Central memory CD4-positive, alpha-beta T cell (primary cell): Measurements from ENCODE around the gene TMEM161A.
A peak's percentile ranks its signal among the peaks of the same experiment; 100 is the strongest.
"Not testable (repeated sequence)": the region's sequence is repeated elsewhere in the genome, so short reads cannot be mapped to it uniquely, and the experiment has no call there.

ENCODE experiments used
- DNase-seq: peaks from one replicate; pipeline ENCODE4 v3.0.0; 2022

Gene TMEM161A

DNA sequence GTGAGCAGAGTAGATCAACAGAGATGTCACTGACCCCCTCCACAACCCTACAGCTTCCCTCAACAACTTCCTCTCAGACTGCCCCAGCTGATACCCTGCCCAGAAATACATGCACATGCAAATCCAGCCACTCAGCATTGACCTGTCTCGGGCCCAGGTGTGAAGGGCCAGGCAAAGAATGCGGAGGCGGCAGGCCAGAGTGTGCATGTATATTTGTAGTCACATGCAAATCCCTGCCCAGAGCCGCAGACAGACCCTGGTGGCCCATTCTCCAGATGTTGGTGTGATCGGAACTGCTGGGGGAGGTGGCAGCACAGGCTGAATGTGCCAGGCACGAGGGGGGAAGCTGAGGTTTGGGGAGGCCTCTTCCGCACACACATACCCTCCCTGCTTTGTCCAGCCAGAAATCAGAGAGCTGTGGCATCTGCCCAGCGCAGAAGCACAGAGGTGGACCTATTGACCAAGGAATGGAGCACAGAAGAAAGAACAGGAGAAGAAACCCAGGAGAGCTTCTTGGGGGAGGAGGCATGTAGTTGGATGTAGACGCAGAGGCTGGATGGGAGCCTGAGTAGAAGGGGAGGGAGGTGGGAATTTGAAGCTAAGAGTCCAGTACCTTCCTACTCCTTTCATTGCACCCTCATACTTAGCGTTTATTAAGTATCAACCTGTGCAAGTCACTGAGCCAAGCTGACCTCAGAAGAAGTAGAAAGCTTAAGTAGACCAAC is 17.4 kb upstream of the TMEM161A start:
- no peak for DNase-seq

DNA sequence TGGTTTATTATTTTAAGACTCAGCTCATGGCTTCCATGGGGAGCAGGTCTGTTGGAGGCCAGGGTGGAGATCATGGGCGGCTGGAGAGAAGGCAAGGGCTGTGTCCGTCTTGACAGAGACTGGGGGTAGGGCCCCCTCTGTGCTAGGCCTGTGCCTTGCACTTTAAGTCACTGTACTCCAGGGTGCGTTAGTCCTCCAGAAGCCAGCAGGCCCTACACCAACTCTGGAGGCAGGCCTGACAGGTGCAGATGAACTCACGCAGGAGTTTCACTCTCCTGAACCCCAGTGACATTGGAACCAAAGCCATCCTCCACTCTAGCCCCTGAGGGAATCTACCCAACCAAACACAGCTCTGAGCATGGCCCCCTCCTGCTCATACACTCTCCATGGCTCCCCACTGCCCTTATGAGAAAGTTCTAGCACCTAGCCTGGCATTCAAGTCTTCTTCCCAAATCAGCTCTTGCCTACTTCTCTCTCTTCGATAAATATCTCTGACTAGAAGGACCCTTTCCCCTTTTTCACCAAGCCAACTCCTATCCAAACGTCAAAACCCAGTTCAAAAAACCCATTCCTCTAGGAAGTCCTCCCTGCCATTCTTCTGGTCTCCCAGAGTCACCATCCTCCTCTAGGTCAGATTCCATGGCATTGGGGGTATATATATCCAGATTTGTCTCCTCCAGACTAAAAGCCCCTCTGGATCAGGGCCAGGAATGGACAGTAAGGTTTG is 16.7 kb upstream of the TMEM161A start:
- DNase-seq = no peak

DNA sequence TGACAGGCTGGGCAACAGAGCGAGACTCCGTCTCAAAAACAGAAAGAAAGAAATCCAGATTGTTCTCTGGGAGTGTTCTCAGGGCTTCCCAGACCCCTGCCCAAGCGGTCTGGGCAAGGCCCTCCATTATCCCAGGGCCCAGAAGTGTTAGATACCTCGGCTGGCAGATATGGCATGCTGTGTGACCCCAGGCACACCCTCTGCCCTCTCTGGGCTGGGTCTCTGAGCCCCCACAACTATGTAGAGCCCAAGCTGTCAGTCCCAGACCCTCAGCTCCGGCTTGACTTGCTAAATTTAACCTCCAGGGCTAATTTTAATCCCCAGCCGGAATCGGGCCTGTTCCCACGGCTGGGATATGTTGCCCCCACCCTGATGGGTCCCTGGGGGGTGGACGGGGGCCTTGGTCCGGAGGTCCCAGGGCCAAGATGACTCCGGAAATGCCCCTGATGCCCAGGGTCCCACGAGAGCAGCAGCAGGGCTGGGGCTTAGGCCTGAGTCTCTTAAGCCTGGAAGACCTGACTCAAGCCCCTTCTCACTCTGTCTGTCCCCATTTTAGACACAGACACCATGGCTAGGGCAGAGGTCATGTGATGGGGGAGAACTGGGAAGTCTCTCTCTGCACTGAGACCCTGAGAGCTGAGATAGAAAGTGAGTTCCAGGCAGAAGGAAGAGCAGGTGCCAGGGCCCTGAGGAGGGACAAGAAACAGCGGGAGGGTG is 14.5 kb upstream of the TMEM161A start:
- no peak for DNase-seq

DNA sequence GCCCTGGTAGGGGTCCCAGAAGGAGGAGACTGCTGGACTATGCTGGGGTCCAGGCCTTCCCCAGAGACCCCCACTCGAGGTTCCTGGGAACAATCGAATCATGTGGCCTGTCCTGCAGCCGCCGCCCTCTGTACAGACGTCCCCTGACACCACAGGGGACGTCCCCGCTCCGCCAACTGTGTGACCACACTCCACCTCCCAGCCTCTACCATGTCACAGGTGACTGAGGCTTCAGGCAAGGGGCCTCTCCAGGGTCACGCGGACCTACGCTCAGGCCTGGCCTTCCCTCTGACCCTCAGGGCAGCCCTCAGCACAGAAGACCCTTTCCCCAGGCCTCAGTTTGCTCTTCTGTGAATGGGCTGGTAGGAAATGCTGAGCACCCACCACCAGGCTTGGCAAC is 13.1 kb upstream of the TMEM161A start:
- no peak for DNase-seq

DNA sequence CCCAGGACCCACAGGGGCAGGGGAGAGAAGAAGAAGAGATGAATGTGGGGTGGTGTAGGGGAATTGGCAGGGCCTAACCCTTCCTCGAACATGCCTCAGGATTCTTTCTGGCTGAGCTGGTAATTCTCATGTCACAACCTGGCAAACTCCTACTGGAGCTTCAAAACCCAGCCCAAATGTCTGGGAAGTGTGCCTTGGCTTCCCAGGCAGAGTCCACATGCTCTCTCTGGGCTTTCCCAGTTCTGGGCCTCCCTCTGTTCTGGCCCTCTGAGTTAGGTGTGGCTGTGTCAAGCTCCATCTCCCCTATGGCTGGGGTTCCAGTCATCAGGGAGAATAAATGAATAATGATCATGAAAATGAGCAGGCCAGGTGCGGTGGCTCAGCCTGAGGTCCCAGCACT is 11.2 kb upstream of the TMEM161A start:
- DNase-seq = no peak

DNA sequence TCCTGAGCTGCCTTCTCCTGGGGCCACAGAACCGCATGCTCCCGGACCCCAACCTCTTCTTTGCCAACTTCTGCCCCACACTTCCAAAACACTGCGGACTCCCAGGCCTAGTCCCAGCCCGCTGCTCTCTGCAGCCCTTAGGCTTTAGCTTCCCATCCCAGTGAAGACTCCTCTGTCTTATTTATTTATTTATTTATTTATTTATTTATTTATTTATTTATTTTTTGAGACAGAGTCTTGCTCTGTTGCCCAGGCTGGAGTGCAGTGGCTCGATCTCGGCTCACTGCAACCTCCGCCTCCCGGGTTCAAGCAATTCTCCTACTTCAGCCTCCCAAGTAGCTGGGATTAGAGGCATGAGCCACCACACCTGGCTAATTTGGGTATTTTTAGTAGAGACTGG is 10.2 kb upstream of the TMEM161A start:
- DNase-seq = not testable (repeated sequence)

DNA sequence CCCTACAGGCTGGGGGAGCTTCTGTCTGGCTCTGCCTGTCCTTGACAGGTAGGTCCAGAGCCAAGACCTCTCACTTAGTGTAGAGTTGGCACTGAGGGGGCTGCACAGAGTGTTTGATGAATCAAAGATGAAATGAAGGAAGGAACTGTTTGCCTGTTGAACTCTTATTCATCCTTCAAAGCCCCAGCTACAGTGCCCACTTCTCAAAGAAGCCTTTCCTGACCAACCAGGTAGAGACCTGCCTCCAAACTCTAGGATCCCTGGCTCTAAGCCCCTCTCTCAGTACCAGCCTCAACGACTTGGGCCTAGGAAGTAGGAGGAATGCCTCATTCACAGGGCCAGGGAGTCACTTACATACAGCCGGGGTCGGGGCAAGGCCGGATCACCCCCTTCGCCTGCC is 9.1 kb upstream of the TMEM161A start:
- no peak for DNase-seq

DNA sequence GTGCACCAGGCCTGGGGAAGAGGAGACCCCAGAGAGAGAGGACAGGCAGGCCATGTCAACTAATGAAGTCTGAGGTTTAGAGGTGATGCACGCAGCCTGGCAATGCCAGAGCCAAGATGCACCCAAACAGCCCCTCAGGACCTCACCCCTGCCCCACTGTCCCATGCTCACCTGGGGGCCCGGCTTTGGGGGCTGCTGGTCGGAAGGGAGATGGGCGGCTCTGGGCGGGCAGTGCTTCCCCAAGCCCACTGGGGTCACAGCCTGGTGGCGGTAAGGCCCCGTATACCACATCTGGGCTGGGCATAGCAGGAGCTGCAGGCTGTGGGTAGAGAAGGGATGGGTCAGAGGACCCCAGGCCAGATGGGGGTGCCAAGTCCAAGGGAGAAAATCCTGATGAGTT is 8.6 kb upstream of the TMEM161A start:
- DNase-seq = no peak

DNA sequence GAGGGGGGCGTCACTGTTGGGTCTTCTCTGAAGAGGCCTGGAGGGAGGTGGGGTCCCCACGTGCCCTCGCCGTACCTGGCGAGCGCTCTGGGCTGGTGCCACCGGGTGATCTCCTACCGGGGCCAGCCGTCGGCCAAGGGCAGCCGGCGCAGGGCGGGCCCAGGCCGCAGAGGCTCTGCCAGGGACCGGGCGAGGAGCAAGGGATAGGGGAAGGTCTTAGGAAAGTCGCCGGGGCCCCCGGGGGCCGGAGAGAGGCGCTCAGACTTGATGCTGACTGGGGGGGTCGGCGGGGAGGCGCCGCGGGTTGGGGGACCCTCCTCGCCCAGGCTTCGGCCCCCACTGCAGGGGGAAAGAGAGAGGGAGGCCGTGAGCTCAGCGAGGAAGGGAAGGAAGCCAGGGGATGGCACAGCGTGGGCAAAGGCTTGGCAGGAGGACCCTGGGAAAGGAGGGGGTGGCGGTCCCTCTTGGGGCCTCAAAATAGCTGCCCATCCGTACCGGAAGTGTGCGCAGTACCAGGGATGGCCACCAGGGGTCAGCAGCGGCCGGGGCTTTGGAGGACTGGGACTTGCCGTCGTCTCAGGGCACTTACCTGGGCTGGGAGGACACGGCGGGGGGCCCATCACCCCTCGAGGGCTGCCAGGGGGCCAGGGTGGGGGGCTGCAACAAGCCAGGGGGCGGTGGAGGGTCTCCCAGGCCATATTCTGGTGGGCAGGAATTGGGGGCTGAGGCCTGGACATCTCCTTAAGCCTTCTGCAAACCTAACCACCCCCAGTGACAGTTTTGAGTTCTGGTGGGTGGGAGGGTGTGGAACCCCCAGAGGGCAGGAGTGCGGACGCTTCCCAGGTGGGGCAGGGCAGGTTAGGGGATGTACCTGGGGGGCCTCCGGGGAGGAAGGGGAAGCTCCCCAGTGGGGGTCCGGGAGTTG is 7.7 kb upstream of the TMEM161A start:
- peak; percentile 70 for DNase-seq

DNA sequence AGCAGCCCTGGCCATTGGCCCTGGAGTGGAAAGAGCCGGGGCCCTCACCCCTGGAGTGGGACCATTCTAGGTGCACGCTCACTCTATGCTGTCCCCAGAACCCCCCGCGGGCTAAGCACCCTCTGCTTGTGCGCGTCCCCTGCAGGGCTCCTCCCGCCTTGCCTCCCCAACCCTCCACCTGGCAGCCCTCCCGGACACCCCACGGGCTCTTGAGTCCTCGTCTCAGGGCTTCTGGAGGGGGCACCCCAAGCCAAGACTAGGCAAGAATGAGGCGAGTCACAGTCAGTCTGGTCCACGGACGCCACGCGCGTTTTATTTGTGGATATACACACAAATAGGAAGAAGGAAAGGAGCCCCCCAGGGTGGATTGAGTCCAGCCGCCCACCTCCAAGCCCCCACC is 7.0 kb upstream of the TMEM161A start:
- no peak for DNase-seq

DNA sequence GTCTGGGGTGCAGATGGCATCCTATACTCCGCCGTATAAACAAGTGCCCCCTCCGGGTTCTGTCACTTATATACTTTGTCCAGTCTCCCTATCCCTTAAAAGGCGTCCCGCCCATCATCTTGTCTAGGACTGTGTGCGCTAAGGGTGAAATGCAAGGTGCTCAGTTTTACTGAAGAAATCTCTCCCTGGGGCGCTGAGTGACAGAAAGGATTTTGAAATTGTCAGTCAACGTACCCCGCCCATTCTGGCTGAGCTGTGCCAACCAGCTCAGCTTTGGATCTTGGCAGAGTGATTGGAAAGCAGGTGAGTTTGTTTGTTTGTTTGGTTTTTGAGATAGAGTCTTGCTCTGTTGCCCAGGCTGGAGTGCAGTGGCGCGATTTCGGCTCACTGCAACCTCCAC is 4.1 kb upstream of the TMEM161A start:
- DNase-seq = no peak

DNA sequence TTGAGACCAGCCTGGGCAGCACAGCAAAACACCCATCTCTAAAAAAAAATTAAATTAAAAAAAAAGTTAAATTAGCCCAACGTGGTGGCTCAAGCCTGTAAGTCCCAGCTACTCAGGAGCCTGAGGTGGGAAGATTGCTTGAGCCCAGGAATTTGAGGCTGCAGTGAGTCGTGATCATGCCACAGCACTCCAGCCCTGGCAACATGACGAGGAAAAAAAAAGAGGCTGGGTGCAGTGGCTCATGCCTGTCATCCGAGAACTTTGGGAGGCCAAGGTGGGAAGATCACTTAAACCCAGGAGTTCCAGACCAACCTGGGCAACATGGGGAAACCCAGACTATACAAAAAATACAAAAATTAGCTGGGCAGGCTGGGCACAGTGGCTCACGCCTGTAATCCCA is 2.2 kb upstream of the TMEM161A start:
- DNase-seq = no peak

DNA sequence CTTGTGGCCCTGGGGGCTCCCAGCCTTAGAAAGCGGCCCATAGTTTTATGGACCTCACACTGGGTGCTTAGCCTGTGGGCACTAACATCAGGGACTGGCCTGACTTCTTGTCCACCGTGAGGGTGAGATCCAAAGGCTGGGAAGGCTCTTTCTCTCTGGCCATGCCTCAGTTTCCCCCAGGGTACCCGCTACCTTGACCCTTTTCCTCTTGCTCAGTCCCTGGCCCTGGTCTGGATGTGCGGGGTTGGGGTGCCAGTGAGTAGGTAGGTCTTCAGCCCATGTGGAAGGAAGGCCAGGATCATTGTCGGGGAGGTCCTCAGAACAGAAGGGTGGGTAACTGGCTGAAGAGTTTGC is 1.6 kb upstream of the TMEM161A start:
- DNase-seq = no peak

DNA sequence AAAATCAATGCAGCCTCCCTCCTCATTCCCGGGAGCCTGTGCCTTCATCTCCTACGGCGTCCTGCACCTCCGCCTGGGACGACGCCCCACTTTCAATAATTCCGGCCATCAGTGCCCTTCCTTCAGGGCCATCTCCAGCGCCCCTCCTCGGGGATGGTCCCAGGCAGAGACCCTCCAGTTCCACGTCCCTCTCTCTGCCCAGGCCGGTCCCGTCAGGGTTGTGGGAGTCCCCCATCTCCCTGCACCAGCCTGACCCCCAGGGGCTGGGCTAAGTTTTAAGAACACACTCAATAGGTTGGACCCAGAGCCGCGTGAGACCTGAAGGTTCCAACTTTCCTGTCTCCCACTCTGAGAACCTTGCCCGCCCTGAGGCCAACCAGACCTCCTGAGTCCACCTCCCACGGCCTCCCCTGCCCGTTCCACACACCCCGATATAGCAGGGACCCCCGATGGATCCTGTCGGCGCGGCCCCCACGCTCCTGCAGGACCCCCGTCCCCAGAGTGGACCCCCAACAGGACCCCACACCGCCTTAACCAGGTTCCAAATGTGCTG is 646 bp downstream of the TMEM161A start:
- no peak for DNase-seq

DNA sequence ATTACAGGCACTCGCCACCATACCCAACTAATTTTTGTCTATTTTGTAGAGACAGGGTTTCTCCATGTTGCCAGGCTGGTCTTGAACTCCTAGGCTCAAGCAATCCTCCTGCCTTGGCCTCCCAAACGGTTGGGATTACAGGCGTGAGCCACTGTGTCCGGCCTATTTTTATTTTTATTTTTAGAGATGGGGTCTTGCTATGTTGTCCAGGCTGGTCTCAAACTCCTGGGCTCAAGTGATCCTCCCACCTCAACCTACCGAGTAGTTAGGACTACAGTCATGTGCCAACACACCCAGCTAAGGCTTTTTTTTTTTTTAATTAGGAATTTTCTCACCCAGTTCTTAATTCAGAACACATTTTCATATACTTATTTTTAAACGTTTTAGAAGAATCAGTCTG is 2.6 kb downstream of the TMEM161A start:
- not testable (repeated sequence) for DNase-seq

DNA sequence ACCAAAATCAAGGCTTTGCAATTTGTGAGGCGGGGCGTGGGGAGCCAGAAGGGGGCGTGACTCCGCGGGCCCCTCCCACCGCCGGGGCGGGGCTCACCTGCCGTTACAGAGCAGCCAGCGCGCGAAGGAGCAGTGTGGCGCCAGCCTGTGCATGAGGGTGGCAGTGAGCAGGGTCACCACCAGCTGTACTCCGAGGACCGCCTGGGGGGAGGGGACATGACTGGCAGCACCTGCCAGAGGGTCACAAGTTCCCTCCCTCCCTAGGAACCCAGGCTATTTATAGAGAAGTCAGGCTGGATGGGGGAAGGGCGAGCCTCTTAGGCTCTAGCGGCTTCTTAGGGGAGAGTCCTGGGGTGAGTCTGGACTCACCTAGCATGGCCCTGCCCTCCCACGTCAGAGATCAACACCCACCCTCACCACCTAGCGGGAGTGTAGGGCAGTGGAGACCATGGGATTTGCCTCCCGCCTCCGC is 3.6 kb downstream of the TMEM161A start:
- peak; percentile 17 for DNase-seq

DNA sequence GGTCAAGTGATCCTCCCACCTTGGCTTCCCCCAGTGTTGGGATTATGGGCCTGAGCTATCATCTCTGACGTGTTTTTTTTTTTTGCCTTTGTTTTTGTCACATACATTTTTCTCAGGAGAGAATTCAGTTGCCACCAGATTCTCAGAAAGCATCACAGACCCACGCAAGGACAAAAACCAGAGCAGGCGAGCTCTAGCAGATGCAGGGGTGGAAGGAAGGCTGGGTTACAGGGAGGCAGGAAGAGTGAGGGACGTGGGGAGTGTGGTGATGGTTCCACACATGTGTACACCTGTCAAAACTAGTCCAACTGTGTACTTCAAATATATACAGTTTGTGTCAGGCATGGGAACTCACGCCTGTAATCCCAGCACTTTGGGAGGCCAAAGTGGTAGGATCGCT is 4.3 kb downstream of the TMEM161A start:
- no peak for DNase-seq

DNA sequence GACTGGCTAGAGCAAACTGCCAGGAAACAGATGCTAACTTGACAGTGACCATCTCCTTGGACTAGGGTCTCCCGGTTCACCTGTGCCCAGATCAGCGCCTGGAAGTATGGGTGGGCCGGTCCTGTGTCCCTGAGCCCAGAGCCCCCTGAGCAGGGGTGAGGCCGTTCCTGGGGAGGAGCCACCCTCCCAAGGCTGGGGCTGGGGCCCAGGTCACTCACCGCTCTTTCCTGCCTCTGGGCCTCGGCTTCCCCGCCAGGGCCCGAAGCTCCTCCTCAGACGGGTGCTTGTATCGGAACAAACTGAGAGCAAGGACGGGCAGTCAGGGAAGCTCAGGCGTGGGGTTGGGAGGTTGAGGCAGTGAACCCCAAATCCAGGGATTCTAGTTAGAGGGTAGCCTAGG is 5.4 kb downstream of the TMEM161A start:
- DNase-seq = no peak

DNA sequence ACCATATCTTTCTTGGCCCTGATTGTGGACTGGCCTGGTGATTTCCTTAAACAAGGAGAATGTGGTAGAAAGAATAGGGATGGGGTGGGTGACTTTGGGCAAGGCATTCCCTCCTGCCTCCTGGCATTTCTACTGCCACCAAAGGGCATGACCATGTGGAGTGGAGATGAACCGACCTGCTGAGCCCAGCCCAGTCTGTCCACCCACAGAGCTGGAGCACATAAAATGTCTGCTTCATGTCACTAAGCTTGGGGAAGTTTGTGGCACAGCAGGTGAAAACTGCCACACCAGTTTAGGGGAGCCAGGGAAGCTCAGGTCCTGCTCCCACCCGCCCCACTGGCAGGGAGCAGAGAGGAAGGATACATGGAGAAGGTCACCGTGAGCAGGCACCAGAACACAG is 6.3 kb downstream of the TMEM161A start:
- no peak for DNase-seq

DNA sequence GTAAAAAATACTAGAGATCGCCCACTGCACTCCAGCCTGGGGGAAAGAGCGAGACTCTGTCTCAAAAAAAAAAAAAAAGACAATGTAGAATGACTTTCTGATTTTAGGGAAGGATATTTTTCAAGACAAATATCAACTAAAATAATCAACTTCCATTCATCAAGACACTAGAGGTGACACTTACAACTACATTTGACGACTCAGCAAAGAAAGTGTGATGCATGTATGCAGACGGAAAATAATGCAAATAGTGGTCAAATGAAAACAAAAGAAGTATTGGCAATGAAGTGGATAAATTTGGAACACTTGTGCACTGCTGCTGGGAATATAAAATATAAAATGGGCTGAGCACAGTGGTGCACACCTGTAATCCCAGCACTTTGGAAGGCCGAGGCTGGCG is 12.2 kb downstream of the TMEM161A start:
- DNase-seq = no peak

DNA sequence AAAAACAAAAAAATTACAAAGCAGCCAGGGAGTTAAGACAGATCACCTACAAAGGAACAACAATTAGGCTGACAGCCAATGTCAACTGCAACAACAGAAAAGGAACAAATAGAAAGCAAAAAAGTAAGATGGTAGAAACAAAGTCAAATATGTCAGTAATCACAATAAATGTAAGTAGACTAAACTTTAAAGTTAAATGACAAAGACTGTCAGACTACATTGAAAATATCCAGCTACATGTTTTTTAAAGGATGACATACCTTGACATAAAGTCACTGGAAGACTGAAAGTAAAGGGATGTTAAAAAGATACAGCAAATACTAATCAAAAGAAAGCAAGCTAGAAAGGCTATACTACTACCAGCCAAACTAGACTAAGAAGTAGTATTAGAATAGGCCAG is 14.9 kb downstream of the TMEM161A start:
- no peak for DNase-seq

DNA sequence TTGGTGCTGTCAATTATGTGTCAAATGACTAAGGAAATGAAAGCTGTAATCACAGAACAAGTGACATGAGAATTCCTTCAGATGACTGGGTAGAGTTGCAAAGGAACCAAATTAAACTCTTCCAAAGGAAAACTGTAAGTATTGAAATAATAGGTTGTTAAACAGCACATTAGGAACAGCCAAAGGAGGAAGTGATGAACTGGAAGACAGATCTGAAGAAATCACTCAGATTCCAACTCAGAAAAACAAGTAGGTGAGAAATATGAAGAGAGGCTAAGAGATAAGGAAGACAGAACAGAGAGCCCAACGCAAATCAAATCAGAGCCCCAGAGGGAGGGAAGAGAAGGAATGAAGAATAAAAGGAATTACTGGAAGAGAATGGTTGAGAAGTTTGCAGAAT is 15.4 kb downstream of the TMEM161A start:
- no peak for DNase-seq

DNA sequence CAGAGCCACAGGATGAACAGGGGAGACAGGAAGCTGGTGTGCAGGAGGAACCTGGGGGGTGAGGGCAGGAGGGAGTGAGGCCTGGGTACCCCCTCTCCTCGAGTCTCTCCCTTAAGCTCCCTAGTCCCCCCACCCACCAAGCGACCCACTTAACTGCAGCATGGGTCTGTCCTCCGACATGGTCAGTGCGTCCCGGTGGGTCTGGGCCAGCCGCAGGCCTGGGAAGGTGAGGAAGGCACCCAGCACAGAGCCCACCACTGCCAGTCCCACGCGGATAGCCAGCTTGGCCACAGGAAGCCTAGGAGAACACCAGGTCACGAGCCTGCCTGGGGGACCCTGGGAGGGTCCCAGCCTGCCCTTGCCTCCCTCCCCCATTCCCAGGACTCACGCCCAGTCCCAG is 16.9 kb downstream of the TMEM161A start:
- DNase-seq = no peak
